Inferior parietal cortex (tissue), 1 donor: ENCODE measurements around the gene TEX14.
"Not testable (repeated sequence)": the region's sequence is repeated elsewhere in the genome, so short reads cannot be mapped to it uniquely, and the experiment has no call there.

ENCODE experiments used
- DNase-seq: peaks from one replicate; pipeline ENCODE4 v3.0.0-alpha.2; 2016; ENCODE audit errors: extremely low spot score

TEX14 gene

DNA sequence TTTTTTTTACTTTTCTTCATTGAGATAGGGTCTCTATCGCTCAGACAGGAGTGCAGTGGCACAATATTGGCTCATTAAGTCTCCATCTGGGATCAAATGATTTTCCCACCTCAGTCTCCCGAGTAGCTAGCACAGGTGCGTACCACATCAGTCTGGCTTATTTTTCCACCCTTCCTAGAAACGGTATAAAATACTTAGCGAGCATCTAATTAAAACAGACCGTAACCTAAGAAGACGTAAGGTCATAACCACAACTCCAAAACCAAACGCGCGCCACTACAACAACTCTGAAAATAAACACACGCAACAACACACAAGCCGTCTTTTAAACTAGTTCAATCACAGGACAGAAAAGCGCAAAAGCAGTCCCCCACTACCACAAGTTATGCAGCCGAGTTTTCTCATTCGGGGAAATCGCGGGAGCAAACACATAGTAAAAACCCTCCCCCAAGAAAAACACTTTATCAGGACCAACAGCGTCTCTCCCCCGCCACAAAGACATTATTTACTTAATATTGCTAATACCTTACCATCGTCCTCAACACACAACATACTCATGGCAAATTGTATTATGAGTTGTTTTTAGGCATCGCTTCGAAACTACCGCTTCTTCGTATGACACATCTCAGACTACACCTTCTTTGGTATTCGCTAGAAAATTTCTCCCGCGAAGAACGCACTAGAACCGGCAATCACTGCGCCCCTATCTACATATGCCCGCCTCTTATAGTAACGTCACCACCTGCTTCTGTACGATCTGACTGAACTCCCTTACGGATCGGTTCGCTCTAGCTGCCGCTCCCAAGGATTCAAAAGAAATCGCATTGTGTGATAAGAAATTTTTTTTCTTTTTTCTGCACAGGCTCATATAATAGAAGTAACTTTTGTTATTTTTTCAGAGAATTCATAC is 32.8 kb downstream of the TEX14 start:
- peak; percentile 93 for DNase-seq

DNA sequence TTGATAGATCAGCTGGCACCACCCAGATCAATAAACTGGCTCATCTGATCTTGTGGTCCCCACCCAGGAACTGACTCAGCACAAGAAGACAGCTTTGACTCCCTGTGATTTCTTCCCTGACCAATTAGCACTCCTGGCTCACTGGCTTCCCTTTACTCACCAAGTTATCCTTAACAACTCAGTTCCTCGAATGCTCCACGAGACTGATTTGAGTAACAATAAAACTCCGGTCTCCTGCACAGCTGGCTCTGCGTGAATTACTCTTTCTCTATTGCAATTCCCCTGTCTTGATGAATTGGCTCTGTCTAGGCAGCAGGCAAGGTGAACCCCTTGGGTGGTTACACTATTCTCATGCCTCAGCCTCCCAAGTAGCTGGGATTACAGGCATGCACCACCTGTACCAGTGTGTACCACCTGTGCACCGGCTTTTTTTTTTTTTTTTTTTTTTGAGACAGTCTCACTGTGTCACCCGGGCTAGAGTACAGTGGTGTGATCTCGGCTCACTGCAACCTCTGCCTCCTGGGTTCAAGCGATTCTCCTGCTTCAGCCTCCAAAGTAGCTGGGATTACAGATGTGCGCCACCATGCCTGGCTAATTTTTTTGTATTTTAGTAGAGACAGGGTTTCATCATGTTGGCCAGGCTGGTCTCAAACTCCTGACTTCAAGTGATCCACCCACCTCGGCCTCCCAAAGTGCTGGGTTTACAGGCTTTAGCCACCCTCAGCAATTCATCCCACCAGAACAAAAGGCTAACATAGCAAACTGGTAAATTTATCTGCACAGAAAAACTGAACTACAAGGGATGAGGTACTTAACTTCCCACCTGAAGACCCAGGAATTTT is 33.7 kb downstream of the TEX14 start:
- DNase-seq: not testable (repeated sequence)

DNA sequence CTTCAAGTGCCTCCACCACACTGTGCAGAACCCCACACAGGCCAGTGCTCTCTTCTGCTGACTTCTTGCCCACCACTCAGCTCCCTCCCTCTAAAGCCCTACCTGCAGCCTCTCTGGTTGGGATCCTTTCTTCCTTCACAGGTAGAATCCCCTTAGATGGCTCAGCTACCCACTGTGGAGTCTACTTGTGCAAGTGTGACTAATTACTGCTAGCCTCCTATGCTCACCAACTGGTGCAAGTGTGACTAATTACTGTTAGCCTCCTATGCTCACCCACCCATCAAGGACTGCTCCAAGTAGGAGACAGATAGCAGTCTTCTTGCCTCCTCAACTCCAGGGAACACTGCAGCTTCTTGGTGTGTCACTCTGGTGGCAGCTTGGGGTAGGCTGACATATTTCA is 43.6 kb downstream of the TEX14 start:
- DNase-seq: no peak

GRCh38 chr17:58643147-58643546 is 48.7 kb downstream of the TEX14 start:
- DNase-seq: no peak

GRCh38 chr17:58641887-58642311 is 49.9 kb downstream of the TEX14 start:
- DNase-seq: no peak

GRCh38 chr17:58640202-58640601 is 51.6 kb downstream of the TEX14 start:
- no peak for DNase-seq

- no peak for DNase-seq
These were observed 52.2 kb downstream of the TEX14 start for GRCh38 chr17:58639681-58640080.

GRCh38 chr17:58637011-58637570 is 54.8 kb downstream of the TEX14 start:
- DNase-seq: no peak

GRCh38 chr17:58632324-58633314 is 59.2 kb downstream of the TEX14 start:
- DNase-seq: peak; percentile 13

GRCh38 chr17:58631523-58632323 is 60.1 kb downstream of the TEX14 start:
- peak; percentile 98 for DNase-seq

- no peak for DNase-seq
These were observed 60.8 kb downstream of the TEX14 start for GRCh38 chr17:58630883-58631522.

- DNase-seq: no peak
These were observed 64.9 kb downstream of the TEX14 start for GRCh38 chr17:58626905-58627304.

DNA sequence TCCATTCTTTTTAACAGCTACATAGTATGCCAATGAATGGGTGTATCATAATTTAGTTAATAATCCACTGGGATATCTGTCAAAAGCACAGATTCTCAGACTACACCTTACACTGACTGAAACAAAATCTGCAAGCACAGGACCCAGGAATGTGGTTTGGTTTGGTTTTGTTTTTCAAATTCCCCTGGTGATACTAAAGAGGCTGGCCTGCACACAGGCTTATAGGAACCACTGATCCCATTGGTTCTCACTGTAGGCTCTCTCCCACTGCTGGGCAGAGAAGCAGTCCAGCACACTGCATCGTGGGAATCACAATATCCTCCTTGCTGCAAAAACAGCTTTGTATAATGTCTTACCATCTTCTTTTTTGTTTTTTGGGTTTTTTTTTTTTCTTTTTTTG is 67.1 kb downstream of the TEX14 start:
- no peak for DNase-seq

DNA sequence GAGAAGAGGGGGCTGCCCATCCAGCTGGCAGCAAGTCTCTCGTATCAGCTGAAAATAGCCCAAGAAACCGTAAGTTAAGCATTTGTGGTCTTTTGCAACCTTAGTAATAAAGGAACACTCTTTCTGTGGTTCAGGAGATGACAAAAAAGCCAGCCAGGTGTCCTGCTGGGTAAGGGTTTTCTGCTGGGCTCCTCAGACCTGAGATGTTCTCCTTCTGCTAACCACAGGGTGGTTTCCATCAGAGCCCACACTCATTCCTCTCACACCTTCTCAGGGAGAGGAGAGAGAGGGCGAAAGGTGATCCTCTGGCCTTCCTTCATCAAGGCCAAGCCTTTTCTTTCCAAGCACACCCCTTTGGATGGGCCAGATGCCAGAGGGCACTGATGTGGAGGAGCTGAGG is 70.7 kb downstream of the TEX14 start:
- DNase-seq: no peak

DNA sequence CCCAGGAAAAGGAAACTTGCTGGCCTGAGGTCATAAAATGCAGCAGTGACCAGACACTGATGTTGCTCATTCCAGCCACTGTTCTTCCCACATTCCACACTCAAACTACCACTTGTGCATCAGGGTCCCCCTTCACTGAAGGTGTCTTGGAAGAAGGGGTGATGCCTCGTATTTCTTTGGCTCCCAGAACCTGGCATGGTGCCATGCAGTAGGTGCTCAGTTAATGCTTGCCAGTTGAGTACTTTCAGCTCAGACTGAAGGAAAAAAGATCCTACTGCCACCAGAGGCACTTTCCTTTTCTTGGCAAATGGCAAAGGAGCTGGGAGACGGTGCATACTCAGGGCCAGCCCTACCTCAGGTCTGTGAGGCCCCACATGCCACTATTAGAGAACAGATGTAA is 73.5 kb downstream of the TEX14 start:
- DNase-seq: no peak

DNA sequence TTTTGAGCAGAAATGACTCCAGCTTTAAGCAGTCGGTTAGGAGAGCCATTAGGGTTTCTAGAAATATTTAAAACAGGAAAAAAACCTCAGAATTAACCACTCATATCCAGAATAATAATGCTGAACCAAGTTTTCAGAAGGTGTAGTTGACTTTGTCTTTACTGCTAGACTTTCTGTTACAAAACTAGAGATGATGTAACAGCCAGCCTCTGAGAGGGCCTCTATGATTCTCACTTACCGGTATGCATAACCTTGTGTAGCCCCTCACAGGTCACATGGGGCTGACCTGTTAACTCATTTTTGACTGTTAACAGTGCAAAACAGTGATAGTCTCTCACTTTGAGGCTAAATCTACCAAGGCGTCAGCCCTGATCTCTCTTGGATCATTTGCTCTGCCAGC is 74.3 kb downstream of the TEX14 start:
- DNase-seq: no peak

- no peak for DNase-seq
These were observed 75.8 kb downstream of the TEX14 start for GRCh38 chr17:58615768-58616659.

GRCh38 chr17:58614859-58615459 is 76.9 kb downstream of the TEX14 start:
- no peak for DNase-seq
